HG02610 (cell line): Measurements from ENCODE around the gene IL23R.
"Not testable (repeated sequence)": the region's sequence is repeated elsewhere in the genome, so short reads cannot be mapped to it uniquely, and the experiment has no call there.

Experiments
- ATAC-seq: cut with Tn5 transposase; IDR thresholded peaks from one replicate; pipeline ENCODE4 v1.9.1; 2021; ENCODE audit warnings: mild to moderate bottlenecking, moderate library complexity; ENCODE audit not compliant: unreplicated experiment

IL23R gene

DNA sequence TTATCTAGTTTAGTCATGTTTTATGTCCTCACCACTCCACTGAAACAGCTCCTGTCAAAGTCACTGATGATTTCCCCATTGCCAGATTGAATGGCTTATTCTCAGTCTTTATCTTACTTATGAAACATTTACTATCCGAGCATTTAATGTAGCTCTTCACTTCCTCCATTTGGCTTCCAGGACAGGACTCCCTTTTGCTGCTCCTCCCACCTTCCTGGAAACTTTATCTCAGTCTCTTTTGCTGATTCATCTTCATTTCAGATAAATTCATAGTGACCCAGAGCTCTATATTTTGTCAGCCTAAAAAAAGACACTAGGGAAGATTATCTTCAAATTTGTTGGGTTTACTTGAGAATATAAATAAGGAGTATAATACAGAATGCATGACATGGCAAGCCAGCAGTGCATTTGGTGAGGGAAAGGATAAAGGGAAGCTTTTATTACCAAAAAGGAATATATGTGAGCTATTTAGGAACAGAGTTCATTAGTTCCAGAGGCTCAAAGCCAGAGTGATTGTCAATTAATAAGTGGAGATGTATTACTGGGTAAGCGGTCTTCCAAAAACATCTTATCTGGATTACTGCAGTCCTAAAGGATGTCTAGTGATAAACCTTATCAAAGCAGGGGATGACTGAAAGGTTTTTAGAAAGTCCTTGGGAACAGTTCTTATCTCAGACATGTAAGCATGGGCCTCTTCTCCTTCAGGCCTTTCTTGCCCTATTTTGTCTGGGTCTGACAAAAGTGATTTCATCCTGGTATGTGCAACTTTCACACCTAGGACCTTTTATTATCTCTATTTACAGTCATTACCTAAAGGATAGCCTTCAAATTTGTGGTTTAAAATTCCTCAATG, 25.6 kb downstream of the IL23R start:
- ATAC-seq = no peak

GRCh38 chr1:67192902-67193301, 26.6 kb downstream of the IL23R start:
- ATAC-seq = no peak

DNA sequence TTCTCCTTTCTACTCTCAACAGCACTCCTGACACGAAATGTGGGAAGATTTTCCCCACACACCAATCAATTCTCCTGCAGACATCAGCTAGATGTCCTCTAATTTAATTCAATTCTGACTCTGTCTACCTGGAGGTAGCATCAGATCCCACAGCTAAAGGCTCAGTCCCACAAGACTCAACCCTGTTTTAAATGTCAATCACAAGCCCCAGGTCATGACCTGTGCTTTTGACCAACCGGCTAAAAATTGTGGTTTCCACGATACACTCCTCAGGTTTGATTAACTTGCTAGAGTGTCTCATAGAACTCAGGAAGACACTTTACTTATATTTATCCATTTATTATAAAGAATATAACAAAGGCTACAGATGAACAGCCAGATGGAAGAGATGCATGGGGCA, 27.4 kb downstream of the IL23R start:
- ATAC-seq = no peak

DNA sequence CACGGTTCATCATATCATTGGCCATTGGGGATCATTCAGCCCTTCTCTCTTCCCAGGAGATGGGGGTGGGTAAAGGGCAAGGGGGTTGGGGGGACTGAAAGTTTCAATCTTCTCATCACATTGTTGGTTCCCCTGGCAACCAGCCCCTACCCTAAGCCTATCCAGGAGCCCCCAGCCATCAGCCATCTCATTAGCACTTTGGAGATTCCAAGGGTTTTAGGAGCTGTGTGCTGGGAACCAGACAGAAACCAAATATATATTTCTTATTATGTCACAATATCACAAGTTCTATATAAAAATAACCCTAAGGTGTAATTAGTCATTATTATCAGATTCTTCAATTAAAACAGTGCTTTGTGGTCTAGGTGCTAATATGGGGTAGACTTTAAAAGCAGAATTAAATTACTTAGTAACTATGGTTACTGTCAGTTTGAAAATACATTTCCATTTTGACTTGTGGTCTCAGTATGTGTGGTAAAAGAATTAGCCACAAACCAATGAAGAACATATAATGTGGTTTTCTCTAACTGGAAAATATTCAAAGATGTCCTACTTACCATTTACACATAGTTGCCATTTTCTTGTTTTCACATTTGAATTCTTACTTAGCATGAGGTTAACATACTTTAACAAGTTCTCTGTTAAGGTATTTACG, 28.1 kb downstream of the IL23R start:
- peak; percentile 77 for ATAC-seq

GRCh38 chr1:67200755-67201154, 34.5 kb downstream of the IL23R start:
- no peak for ATAC-seq

- ATAC-seq = no peak
Measured at GRCh38 chr1:67201891-67202290, 35.6 kb downstream of the IL23R start.

- ATAC-seq = no peak
Measured at GRCh38 chr1:67204298-67204980, 38.2 kb downstream of the IL23R start.

- not testable (repeated sequence) for ATAC-seq
Measured at GRCh38 chr1:67207398-67207797, 41.1 kb downstream of the IL23R start.

- ATAC-seq = no peak
Measured at GRCh38 chr1:67208217-67208616, 42.0 kb downstream of the IL23R start.

DNA sequence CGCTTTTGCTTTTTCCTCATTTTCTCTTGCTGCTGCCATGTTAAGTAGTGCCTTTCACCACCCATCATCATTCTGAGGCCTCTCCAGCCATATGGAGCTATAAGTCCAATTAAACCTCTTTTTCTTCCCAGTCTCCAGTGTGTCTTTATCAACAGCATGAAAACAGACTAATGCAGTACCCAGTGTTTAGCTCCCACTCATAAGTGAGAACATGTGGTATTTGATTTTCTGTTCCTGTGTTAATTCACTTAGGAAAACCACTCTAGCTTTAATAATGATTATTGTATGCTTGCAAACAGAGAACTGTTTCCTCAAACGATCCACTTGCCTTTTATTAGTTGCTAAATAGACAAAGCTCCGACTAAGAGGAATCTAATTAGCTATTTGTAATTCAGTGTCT, 43.3 kb downstream of the IL23R start:
- no peak for ATAC-seq

GRCh38 chr1:67211589-67212563, 45.6 kb downstream of the IL23R start:
- peak; percentile 52 for ATAC-seq

DNA sequence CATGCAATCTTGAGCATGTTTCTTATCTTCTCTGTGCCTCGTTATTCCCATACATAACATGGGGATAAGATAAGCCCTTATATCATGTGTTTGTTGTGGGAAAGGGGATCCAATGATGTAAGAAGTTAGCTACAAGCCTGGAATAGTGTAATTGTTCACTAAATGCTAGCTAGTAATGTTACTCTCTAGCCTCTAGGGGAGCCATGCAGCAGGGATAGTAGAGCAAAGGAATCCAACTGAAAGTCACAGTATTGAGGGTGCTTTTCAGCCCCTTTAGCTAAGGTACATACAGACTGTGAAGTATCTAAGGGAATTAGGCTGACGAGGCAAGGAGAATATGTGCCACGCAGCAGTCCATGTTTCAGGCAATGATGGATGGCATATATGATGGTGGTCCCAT, 46.9 kb downstream of the IL23R start:
- ATAC-seq = no peak

GRCh38 chr1:67213948-67214347, 47.7 kb downstream of the IL23R start:
- ATAC-seq = no peak

- ATAC-seq = peak; percentile 66
Measured at GRCh38 chr1:67214420-67215174, 48.3 kb downstream of the IL23R start.

DNA sequence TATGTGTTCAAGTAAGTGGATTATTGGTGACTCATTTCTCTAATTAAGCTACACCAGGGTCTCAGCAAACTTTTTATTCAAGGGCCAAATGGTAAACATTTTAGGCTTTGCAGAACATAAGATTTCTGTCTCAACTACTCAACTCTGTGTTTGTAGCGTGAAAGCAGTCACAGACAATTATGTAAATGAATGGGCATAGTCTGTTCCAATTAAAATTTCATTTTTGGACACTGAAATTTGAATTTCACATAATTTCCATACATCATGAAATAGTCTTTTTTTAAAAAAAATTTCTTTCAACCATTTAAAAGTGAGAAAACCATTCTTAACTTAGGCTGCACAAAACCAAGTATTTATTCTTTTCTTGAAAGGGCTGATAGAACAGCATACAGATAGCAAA, 50.1 kb downstream of the IL23R start:
- no peak for ATAC-seq

- no peak for ATAC-seq
Measured at GRCh38 chr1:67217417-67217816, 51.2 kb downstream of the IL23R start.

- no peak for ATAC-seq
Measured at GRCh38 chr1:67217938-67218337, 51.7 kb downstream of the IL23R start.

DNA sequence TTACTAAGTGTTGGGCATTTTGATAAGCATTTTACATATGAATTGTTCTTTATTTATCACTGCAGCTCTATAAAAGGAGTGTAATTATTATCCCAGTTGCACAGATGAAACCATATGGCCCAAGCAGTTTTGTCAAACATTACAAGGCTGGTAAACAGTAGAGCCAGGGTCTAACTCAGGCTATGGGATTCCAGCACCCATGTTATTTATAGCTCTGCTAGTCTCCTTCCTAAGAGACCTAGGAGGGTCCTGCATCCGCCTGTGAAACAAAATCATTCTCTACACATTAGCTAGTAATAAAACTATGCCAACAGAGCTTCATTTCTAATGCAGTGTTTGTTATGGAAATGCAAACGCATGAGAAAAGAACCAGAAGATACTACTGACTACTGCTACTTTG, 58.6 kb downstream of the IL23R start:
- no peak for ATAC-seq

DNA sequence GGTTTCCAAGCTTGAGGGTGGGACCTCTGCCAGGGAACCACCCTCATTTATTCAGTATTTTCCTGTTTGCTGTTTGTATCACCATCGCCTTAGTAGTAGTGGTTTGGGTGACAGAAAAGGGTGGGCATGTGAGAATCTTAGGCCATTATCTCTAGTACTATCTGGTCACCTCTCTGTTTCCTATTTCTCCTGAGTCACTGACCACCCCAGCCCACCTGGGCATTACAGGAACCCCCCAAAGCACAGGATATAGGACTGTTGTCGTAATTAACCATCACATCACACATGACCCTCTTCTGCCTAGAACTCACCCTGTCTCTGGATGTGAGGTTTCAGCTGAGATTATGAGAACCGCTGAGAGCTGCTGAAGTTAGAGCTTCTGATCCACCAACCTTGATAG, 60.4 kb downstream of the IL23R start:
- ATAC-seq = no peak

DNA sequence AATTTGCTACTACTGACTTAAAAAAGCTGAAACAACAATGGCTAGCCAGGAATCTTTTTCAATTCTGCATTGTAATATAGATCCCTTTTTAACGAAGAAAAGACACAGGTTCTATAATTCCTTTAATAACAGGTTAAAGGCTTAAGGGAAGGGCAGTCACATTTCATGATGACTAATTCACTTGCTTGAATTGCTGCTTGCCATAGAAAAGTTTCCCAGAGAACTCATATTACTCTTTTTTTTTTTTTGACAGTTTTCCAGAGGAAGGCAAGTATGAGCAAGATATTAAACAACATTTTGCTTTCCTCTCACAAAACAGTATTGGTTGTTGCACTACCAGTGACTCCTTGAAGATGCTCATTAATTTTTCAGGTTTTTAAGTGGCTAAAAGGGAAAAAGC, 60.9 kb downstream of the IL23R start:
- ATAC-seq = no peak
